ENCODE data around the gene APC2. TPM values are rescaled to one million over a fixed set of nuclear protein-coding genes. Genes with fewer than 3 reads are reported as not detected.

The APC2 gene
- total RNA-seq, 1 experiment from 2014 or later: 11.9 TPM

DNA sequence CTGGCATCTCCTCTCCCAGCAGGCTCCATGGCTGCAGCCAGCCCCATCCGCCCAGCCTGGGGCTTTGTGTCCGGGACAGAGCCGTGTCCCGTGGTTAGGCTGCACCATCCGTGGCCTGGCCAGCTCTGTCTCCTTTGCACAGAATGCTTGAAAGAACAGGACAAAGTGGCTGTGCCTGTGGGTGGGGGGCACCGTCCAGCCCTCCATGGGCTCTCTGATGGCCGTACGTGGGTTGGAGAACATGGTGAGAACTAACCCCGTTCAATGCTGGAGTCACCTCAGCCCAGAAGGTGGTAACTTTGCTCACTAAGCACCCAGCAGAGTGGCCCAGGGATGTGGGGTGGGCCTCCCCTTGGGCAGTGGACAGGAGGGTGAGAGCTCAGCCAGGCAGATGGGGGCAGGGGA, 8.9 kb upstream of the APC2 start:
- Histone ChIP-seq H3K36me3 (ENCODE audit: control insufficient read depth, insufficient read depth, low read length) (peaks cover 6% of the 10 kb centered on the region), H3K27me3 (ENCODE audit: control insufficient read depth, insufficient read depth, low read length) (no peaks in the 10 kb centered on the region), H3K4me3 (ENCODE audit: low read depth in 2 of 2, low read length in 2 of 2) (peak overlapping the region in 1 of 2 experiments; percentile 86; a peak in 2 of 4 replicates), H3K27ac (ENCODE audit: low read length) (peak overlapping the region; percentile 89), H3K9me3 (ENCODE audit: control insufficient read depth, insufficient read depth, low read depth, low read length) (no peaks in the 10 kb centered on the region), H3K4me1 (ENCODE audit: control insufficient read depth, insufficient read depth, low read length) (peaks cover 46% of the 10 kb centered on the region)
- intact Hi-C loops (cut with micrococcal nuclease; ENCODE audit: unreplicated experiment) (no loop called here), in situ Hi-C loops (cut with HindIII; ENCODE audit: low pct_unique_long_range_greater_than_20kb, low sequenced_read_pairs) (no loop called here)
- no peak for DNase-seq (ENCODE audit: low read depth, low spot score)
- TF ChIP-seq TCF7L2 (IDR thresholded peaks at IDR 0.05; ENCODE audit: low read depth, low read length) (no peak), REST (IDR thresholded peaks at IDR 0.05; ENCODE audit: insufficient read depth in 1 of 2, low read depth in 2 of 2, low read length in 1 of 2) (no peak), SIN3A (IDR thresholded peaks at IDR 0.05; ENCODE audit: borderline replicate concordance, insufficient read depth, low read depth, low read length) (no peak), POLR2AphosphoS5 (IDR thresholded peaks at IDR 0.05; ENCODE audit: low read depth, low read length) (no peak)
- TF ChIP-seq, protein P1, sequence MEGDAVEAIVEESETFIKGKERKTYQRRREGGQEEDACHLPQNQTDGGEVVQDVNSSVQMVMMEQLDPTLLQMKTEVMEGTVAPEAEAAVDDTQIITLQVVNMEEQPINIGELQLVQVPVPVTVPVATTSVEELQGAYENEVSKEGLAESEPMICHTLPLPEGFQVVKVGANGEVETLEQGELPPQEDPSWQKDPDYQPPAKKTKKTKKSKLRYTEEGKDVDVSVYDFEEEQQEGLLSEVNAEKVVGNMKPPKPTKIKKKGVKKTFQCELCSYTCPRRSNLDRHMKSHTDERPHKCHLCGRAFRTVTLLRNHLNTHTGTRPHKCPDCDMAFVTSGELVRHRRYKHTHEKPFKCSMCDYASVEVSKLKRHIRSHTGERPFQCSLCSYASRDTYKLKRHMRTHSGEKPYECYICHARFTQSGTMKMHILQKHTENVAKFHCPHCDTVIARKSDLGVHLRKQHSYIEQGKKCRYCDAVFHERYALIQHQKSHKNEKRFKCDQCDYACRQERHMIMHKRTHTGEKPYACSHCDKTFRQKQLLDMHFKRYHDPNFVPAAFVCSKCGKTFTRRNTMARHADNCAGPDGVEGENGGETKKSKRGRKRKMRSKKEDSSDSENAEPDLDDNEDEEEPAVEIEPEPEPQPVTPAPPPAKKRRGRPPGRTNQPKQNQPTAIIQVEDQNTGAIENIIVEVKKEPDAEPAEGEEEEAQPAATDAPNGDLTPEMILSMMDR (IDR thresholded peaks at IDR 0.05): no peak
- CTCF ChIA-PET: no interaction called here
- no TSS peak for BruUV-seq (replicated peaks)
- POLR2A ChIA-PET: no interaction called here
- no peak for ATAC-seq

DNA sequence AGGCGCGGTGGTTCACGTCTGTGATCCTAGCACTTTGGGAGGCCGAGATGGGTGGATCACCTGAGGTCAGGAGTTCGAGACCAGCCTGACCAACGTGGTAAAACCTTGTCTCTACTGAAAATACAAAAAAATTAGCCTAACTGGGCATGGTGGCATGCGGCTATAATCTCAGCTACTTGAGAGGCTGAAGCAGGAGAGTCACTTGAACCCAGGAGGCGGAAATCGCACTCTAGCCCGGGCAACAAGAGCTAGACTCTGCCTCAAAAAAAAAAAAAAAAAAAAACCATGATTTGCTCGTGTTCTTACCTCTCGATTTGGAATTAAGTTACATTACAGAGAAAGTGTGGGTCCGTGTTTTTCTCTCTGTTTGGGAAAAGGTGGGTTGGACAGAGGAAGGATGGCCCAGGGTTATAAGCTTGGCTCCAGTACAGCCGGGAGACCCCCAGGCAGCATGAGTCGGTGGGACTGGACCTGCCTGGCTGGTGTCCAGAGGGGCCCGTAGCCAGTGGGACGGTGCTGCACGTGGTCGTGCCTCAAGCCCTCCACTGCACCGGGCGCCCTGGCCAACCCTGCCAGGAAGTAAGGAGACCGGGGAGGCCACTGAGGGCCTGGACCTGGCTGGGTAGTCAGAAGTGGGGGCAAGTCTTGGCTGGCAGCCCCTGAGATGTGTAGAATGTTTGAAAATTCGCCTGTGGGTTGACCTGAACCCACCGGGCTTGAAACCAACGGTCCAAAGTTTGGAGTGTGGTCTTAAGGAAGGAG, 8.1 kb upstream of the APC2 start:
- Histone ChIP-seq H3K36me3 (ENCODE audit: control insufficient read depth, insufficient read depth, low read length) (peaks cover 6% of the 10 kb centered on the region), H3K27ac (ENCODE audit: low read length) (peak overlapping the region; percentile 89), H3K4me1 (ENCODE audit: control insufficient read depth, insufficient read depth, low read length) (peaks cover 46% of the 10 kb centered on the region), H3K9me3 (ENCODE audit: control insufficient read depth, insufficient read depth, low read depth, low read length) (no peaks in the 10 kb centered on the region), H3K27me3 (ENCODE audit: control insufficient read depth, insufficient read depth, low read length) (no peaks in the 10 kb centered on the region), H3K4me3 (ENCODE audit: low read depth in 2 of 2, low read length in 2 of 2) (no peak overlapping the region; a peak in 1 of 4 replicates)
- POLR2A ChIA-PET: no interaction called here
- no peak for DNase-seq (ENCODE audit: low read depth, low spot score)
- in situ Hi-C loops (cut with HindIII; ENCODE audit: low pct_unique_long_range_greater_than_20kb, low sequenced_read_pairs): no loop called here
- TF ChIP-seq, protein P1 (IDR thresholded peaks at IDR 0.05): no peak
- TF ChIP-seq POLR2AphosphoS5 (IDR thresholded peaks at IDR 0.05; ENCODE audit: low read depth, low read length): 0 out of 2 replicates have a peak, but pooled peaks have one; percentile 33
- ATAC-seq: no peak
- no TSS peak for BruUV-seq (replicated peaks)
- intact Hi-C loops (cut with micrococcal nuclease; ENCODE audit: unreplicated experiment): no loop called here
- CTCF ChIA-PET: no interaction called here

Data from Panc1 (cell line).